Measurements from ENCODE around the gene AIFM1.
A peak's percentile ranks its signal among the peaks of the same experiment; 100 is the strongest.

Gene AIFM1

DNA sequence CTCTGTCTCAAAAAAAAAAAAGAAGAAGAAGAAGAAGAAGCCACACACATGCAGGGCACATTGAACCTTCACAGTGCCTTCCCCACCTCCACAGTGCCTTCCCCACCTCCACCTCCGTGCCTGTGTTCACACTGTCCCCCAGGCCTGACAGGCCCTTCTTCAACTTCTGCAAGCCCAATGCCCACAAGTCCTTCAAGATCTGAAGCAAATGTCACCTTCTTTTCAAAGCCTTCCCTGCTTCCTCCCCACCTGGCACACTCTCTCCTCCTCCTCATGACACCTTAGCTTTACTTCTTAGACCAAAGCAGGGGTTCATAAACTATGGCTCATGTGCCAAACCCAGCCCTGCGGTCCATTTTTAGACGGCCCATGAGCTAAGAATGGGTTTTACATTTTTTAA lies 75.3 kb downstream of the AIFM1 start:
- in situ Hi-C loops (cut with MboI; ENCODE audit: low pct_unique_long_range_greater_than_20kb, low sequenced_read_pairs, unreplicated experiment), result no loop called here
- no peak for DNase-seq (ENCODE audit: low spot score)
- TF ChIP-seq, protein P1, sequence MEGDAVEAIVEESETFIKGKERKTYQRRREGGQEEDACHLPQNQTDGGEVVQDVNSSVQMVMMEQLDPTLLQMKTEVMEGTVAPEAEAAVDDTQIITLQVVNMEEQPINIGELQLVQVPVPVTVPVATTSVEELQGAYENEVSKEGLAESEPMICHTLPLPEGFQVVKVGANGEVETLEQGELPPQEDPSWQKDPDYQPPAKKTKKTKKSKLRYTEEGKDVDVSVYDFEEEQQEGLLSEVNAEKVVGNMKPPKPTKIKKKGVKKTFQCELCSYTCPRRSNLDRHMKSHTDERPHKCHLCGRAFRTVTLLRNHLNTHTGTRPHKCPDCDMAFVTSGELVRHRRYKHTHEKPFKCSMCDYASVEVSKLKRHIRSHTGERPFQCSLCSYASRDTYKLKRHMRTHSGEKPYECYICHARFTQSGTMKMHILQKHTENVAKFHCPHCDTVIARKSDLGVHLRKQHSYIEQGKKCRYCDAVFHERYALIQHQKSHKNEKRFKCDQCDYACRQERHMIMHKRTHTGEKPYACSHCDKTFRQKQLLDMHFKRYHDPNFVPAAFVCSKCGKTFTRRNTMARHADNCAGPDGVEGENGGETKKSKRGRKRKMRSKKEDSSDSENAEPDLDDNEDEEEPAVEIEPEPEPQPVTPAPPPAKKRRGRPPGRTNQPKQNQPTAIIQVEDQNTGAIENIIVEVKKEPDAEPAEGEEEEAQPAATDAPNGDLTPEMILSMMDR (IDR thresholded peaks at IDR 0.05; ENCODE audit: extremely low read depth, insufficient read depth, missing control alignments), result no peak

DNA sequence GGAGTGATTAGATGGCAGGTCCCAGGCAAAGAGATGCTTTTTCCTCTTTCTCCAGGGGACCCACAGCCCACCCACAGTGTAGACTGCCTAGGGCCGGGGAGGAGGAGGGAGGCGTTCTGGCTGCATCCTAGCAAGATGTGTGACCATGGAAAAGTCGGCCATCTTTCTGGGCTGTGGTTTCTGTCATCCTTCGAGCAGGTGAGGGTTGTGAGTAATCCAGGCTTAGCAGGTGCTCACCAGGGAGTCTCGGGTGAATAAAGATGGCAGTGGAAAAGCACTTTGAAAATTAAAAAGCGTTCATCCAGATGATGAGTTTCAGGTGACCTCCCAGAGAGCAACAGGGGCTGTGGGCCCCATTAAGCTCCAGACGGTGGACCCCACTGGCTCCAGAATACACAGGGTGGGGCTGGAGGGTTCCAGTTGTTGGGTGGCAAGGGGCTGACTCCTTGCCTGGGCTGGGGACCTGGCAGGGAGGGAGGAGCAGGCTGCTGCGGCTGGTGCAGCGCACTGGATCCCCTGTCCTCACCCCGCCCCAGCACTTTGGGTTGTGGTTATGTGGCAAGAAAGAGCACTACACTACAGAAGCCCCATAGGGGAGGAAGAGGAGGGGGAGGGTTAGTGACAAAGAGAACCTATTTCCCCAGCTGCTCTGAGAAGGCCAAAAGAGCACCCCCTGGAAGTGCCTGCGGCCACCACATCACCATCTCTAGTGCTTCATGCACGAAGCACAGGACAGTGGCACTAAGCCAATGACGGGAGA lies 79.0 kb downstream of the AIFM1 start:
- no peak for DNase-seq (ENCODE audit: low spot score)
- in situ Hi-C loops (cut with MboI; ENCODE audit: low pct_unique_long_range_greater_than_20kb, low sequenced_read_pairs, unreplicated experiment), result no loop called here
- TF ChIP-seq, protein P1 (IDR thresholded peaks at IDR 0.05; ENCODE audit: extremely low read depth, insufficient read depth, missing control alignments), result no peak

DNA sequence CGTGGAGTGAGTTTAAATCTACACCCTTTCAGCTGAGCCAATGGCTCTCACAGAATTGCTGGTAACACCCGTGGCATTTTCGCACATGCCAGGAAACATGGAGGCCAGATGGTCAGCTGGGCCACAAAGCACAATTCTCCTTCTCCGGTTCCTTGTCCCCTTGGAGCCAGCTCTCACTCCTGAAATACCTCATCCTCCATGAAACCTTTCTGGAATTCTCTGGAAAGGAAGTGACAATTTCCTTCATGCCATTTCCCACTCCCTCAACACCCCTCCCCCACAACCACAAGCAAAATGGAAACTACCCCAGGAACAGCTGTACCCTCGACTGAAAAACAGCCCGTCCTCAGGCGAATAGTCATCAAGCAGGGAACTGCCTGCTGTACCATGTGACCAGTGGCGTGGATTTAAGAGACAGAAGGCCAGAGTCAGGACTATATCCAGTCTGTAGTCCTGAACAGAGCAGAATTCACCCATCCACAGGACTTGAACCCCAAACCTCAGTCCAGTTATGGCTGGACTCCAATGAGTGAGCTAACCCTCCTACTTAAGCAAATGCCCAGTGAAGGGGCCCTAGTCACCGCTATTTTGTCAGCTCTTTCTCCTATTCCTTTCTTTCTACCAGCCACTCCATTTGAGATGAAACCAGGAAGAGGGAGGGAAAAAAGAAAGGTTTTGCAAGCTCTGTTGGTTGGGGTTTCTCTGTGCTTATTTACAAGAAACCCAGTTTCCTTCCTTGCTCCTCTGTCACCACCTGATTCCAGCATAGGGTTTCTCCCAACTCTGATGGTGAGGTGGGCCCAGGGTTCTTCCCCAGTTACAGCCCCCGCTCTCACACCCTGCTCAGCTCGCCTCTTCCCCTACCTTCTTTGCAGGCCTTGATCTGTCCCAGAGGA lies 79.8 kb downstream of the AIFM1 start:
- in situ Hi-C loops (cut with MboI; ENCODE audit: low pct_unique_long_range_greater_than_20kb, low sequenced_read_pairs, unreplicated experiment), result no loop called here
- no peak for DNase-seq (ENCODE audit: low spot score)
- TF ChIP-seq, protein P1 (IDR thresholded peaks at IDR 0.05; ENCODE audit: extremely low read depth, insufficient read depth, missing control alignments), result no peak

DNA sequence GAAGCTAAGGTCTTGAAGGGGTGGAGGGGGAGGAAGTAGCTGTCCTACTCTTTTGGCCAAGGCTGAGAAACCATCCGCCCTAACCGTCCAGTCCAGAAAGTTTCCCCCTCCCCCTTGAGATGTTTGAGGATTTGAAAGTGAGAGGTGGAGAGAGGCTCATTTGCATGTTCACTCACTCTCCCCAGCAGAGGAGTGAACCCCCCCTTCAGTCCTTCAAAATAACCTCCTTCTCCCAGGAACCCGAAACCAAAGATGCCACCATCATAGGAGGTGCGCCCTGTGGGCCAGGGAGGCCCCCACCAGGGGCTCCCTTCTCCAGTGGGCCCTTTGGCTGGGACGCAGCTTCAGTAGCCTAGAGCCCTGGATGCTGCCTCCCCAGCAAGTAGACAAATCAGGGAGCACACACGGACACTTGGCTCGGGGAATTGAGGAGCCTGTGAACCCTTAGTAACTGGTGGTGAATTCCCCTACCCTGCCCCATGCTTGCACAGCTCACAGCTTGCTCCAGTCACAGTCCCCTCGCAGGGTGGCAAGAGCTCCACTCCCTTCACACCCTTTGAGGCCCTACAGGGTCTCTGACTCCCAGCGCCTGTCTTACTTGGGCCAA lies 80.9 kb downstream of the AIFM1 start:
- peak; percentile 67 for DNase-seq (ENCODE audit: low spot score)
- TF ChIP-seq, protein P1 (IDR thresholded peaks at IDR 0.05; ENCODE audit: extremely low read depth, insufficient read depth, missing control alignments), result no peak
- in situ Hi-C loops (cut with MboI; ENCODE audit: low pct_unique_long_range_greater_than_20kb, low sequenced_read_pairs, unreplicated experiment), result no loop called here

DNA sequence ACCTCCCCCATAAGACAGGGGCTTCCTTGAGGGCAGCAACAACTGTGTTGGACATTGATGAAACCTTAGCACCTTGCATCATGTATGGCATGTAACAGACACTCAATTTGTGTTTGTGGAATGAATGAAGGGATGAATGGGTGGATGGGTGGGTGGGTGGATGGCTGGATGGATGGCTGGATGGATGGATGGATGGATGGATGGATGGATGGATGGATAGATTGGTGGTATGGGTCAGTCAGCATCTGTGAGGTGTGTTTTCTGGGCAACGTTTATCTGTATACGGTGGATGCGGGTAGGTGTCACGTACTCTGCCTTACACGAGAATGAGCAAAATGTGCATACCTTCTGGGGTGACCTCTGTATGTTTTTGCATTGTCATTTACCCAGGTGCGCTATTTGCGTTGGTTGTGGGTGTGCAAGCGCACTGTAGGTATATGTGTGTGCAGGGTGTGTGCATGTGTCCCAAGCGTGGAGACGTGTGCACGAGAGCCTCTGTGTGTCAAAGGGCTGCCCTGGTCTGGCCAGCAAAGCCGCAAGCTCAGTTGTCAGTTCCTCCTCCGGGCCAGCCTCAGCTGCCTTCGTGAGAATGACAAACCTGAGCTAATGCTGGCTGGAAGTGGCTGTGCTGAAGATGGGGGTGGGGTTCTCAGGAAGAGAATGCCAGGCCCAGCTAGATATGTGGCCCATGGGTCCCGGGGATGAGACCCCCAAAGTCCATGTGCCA lies 81.8 kb downstream of the AIFM1 start:
- in situ Hi-C loops (cut with MboI; ENCODE audit: low pct_unique_long_range_greater_than_20kb, low sequenced_read_pairs, unreplicated experiment), result no loop called here
- DNase-seq (ENCODE audit: low spot score), result no peak
- TF ChIP-seq, protein P1 (IDR thresholded peaks at IDR 0.05; ENCODE audit: extremely low read depth, insufficient read depth, missing control alignments), result no peak

DNA sequence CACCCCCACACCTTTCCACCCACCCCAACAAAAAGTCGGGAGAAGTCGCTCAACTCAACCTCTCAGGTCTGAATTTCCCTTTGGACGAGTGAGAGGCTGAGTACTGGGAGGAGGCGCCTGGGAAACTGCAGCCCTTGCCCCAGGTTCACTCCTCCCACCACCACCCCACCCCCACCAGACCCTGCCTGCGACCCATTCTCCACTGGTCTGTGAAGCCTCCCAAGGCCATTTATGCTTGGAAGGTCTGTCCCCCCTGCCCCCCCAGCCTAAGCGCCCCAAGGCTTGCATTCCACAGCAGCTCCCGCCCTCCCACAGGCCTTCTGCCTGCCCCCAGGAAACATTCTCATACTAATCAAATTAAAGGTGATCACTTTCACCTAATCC lies 82.5 kb downstream of the AIFM1 start:
- in situ Hi-C loops (cut with MboI; ENCODE audit: low pct_unique_long_range_greater_than_20kb, low sequenced_read_pairs, unreplicated experiment), result no loop called here
- TF ChIP-seq, protein P1 (IDR thresholded peaks at IDR 0.05; ENCODE audit: extremely low read depth, insufficient read depth, missing control alignments), result no peak
- no peak for DNase-seq (ENCODE audit: low spot score)
